Suppressor macrophage treated with lipopolysaccharide for 4 hours (primary cell): Measurements from ENCODE around the gene ZNF738.

ENCODE experiments used
- DNase-seq: peaks from one replicate; pipeline ENCODE4 v3.0.0-alpha.2; 2020

The ZNF738 gene

DNA sequence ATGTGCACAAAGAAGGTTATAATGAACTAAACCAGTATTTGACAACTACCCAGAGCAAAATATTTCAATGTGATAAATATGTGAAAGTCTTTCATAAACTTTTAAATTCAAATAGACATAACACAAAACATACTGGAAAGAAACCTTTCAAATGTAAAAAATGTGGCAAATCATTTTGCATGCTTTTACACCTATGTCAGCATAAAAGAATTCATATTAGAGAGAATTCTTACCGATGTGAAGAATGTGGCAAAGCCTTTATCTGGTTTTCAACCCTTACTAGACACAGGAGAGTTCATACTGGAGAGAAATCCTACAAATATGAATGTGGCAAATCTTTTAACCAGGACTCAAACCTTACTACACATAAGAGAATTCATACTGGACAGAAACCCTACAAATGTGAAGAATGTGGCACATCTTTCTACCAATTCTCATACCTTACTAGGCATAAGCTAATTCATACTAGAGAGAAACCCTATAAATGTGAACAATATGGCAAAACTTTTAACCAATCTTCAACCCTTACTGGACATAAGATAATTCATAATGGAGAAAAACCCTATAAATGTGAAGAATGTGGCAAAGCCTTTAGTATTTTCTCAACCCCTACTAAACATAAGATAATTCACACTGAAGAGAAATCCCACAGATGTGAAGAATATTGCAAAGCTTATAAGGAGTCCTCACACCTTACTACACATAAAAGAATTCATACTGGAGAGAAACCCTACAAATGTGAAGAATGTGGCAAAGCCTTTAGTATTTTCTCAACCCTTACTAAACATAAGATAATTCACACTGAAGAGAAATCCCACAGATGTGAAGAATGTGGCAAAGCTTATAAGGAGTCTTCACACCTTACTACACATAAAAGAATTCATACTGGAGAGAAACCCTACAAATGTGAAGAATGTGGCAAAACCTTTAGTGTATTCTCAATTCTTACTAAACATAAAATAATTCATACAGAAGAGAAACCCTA, 64.5 kb downstream of the ZNF738 start:
- DNase-seq = no peak
